KMS-11 (cell line): ENCODE results near the gene TSPAN9.

Experiments used
- H2AFZ ChIP-seq: fragments of 200-600 bp; sonication (generic); 2 replicates; pipeline ENCODE4 v1.6.1; 2016; ENCODE audit warnings: antibody characterized with exemption, mixed run types, low read depth
- H3K27ac ChIP-seq: fragments of 200-600 bp; sonication (generic); 2 replicates; pipeline ENCODE4 v1.6.1; 2016; ENCODE audit warnings: mild to moderate bottlenecking, mixed run types
- H3K27me3 ChIP-seq: fragments of 200-600 bp; sonication (generic); 2 replicates; pipeline ENCODE4 v1.6.1; 2017; ENCODE audit warnings: mild to moderate bottlenecking, low read depth, mixed run types, moderate library complexity; ENCODE audit not compliant: insufficient read depth
- H3K36me3 ChIP-seq: fragments of 200-600 bp; sonication (generic); 2 replicates; pipeline ENCODE4 v1.6.1; 2017; ENCODE audit warnings: mild to moderate bottlenecking, mixed run types; ENCODE audit not compliant: insufficient read depth
- H3K4me1 ChIP-seq: fragments of 200-600 bp; sonication (generic); 2 replicates; pipeline ENCODE4 v1.6.1; 2016; ENCODE audit warnings: mild to moderate bottlenecking, low read depth, mixed run types; ENCODE audit not compliant: poor library complexity, severe bottlenecking
- H3K4me2 ChIP-seq: fragments of 200-600 bp; sonication (generic); 2 replicates; pipeline ENCODE4 v1.7.0; 2016; ENCODE audit warnings: mild to moderate bottlenecking, mixed run types
- H3K4me3 ChIP-seq: fragments of 200-600 bp; sonication (generic); IDR thresholded peaks from 2 replicates; pipeline ENCODE4 v1.6.1; 2017; ENCODE audit warnings: low read depth, low read length, mixed read lengths; ENCODE audit not compliant: insufficient read depth
- H3K79me2 ChIP-seq: fragments of 200-600 bp; sonication (generic); 2 replicates; pipeline ENCODE4 v1.6.1; 2016; ENCODE audit warnings: low read depth, mixed run types; ENCODE audit not compliant: insufficient read depth
- H3K9ac ChIP-seq: fragments of 200-600 bp; sonication (generic); 2 replicates; pipeline ENCODE4 v1.6.1; 2016; ENCODE audit warnings: mild to moderate bottlenecking, mixed run types
- H4K20me1 ChIP-seq: fragments of 200-600 bp; sonication (generic); 2 replicates; pipeline ENCODE4 v1.6.1; 2016; ENCODE audit warnings: mild to moderate bottlenecking, mixed run types; ENCODE audit not compliant: insufficient read depth
- TF ChIP-seq, protein P1 (sequence below): fragments of 200-600 bp; sonication (generic); conservative IDR thresholded peaks from 2 replicates; pipeline ENCODE4 v1.6.1; 2017; ENCODE audit warnings: low read depth, mild to moderate bottlenecking, antibody characterized with exemption, low read length, moderate library complexity, mixed read lengths

TSPAN9 gene

DNA sequence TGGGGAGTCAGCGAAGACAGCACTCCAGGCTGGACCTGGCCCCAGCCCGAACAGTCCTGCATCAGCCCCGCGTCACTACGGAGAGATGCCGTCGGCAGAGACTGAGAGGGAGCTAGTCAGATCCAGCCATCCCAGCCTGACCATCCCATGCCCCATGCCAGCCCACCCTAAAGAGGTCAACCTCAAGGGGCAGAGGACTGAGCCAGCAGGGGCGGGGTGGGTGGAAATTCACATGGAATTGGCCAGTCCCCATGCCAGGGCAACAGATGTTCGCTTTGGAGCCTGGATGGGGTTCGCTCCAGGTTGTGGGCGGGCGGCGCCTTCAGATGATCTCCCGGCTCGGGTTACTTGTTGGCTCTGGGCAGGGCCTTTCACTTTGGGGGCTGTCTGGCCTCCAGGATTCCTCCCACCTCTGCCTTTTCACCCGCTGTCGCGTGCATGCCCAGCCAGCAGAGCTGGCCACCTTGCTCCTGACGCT is 154.3 kb downstream of the TSPAN9 start:
- Histone ChIP-seq H3K79me2 (no peaks in the 10 kb centered on the region), H2AFZ (no peak overlapping the region), H3K27me3 (no peaks in the 10 kb centered on the region), H3K4me2 (no peak overlapping the region), H3K4me3 (no peak overlapping the region), H3K36me3 (no peaks in the 10 kb centered on the region), H4K20me1 (no peaks in the 10 kb centered on the region), H3K27ac (no peak overlapping the region), H3K4me1 (no peaks in the 10 kb centered on the region), H3K9ac (no peak overlapping the region)
- TF ChIP-seq, protein P1, sequence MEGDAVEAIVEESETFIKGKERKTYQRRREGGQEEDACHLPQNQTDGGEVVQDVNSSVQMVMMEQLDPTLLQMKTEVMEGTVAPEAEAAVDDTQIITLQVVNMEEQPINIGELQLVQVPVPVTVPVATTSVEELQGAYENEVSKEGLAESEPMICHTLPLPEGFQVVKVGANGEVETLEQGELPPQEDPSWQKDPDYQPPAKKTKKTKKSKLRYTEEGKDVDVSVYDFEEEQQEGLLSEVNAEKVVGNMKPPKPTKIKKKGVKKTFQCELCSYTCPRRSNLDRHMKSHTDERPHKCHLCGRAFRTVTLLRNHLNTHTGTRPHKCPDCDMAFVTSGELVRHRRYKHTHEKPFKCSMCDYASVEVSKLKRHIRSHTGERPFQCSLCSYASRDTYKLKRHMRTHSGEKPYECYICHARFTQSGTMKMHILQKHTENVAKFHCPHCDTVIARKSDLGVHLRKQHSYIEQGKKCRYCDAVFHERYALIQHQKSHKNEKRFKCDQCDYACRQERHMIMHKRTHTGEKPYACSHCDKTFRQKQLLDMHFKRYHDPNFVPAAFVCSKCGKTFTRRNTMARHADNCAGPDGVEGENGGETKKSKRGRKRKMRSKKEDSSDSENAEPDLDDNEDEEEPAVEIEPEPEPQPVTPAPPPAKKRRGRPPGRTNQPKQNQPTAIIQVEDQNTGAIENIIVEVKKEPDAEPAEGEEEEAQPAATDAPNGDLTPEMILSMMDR = no peak

- Histone ChIP-seq H3K79me2 (no peaks in the 10 kb centered on the region), H3K4me2 (no peak overlapping the region), H3K4me1 (no peaks in the 10 kb centered on the region), H3K4me3 (no peak overlapping the region), H2AFZ (no peak overlapping the region), H3K9ac (no peak overlapping the region), H3K27ac (no peak overlapping the region), H3K36me3 (no peaks in the 10 kb centered on the region), H3K27me3 (no peaks in the 10 kb centered on the region), H4K20me1 (no peaks in the 10 kb centered on the region)
- TF ChIP-seq, protein P1 = no peak
Measured at GRCh38 chr12:3233797-3234196, 156.6 kb downstream of the TSPAN9 start.

DNA sequence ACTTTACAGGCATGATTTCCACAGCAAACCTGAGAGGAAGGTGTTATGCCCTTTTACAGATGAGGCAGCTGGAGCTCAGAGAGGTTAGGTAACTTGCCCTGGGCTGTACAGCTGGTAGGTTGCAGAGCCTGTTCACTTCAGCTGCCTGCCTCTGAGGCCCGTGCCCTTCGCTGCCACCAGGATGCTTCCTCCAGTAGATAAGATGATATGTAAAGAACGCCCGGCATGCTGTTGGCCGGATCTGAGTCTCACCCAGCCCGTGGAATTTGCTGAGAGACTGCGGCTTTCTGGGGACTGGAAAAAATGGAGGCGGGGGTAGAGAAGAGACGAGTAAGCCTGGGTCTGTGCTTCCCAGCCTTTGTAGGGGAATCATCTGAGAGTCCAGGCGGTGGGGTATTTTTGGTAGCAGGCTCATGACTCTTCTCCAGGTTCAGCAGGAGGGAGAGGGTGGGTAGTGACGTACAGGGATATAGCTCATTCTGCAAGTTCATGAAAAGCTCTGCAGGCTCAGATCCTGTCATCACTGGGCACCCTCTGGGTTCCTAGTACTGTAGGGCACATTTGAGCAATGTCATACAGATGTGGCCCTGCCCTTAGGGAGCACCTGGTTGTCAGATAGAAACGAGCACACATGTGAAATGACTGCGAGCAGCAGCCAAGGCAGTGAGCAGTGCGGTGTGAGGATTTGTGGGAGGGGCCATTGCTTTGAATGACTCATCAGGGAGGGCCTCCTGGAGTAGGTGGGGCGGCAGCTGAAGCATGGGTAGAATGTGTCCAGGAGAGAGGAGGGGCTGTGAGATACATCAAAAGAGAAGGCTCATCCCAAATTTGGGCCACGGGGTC is 159.4 kb downstream of the TSPAN9 start:
- H3K4me2 ChIP-seq = no peak overlapping the region
- no peak overlapping the region for H2AFZ ChIP-seq
- H3K27ac ChIP-seq = no peak overlapping the region
- H3K27me3 ChIP-seq = no peaks in the 10 kb centered on the region
- H3K36me3 ChIP-seq = no peaks in the 10 kb centered on the region
- H3K79me2 ChIP-seq = no peaks in the 10 kb centered on the region
- H3K4me1 ChIP-seq = no peaks in the 10 kb centered on the region
- TF ChIP-seq, protein P1 = no peak
- H3K4me3 ChIP-seq = no peak overlapping the region
- no peaks in the 10 kb centered on the region for H4K20me1 ChIP-seq
- H3K9ac ChIP-seq = no peak overlapping the region

GRCh38 chr12:3238196-3238595 is 161.0 kb downstream of the TSPAN9 start:
- no peak overlapping the region for H2AFZ ChIP-seq
- no peaks in the 10 kb centered on the region for H3K79me2 ChIP-seq
- no peak overlapping the region for H3K9ac ChIP-seq
- no peaks in the 10 kb centered on the region for H3K27me3 ChIP-seq
- no peak overlapping the region for H3K27ac ChIP-seq
- H3K4me3 ChIP-seq = no peak overlapping the region
- TF ChIP-seq, protein P1 = no peak
- no peaks in the 10 kb centered on the region for H3K4me1 ChIP-seq
- H3K36me3 ChIP-seq = no peaks in the 10 kb centered on the region
- H3K4me2 ChIP-seq = no peak overlapping the region
- H4K20me1 ChIP-seq = no peaks in the 10 kb centered on the region
